RWPE2 (cell line): Measurements from ENCODE around the gene ARFIP2.

Experiments used
- ATAC-seq: fragments of 200-7000 bp; cut with Tn5 transposase; 3 replicates; pipeline ENCODE4 v1.9.1; 2021; ENCODE audit warnings: low read depth
- DNase-seq: peaks from one replicate; pipeline ENCODE4 v3.0.0-alpha.2; 2020; ENCODE audit warnings: low spot score
- H3K27ac ChIP-seq: fragments of 450-650 bp; 2 replicates; pipeline ENCODE4 v1.5.1; 2017; ENCODE audit warnings: mild to moderate bottlenecking; ENCODE audit not compliant: poor library complexity, severe bottlenecking
- H3K27me3 ChIP-seq: fragments of 250-450 bp; sonication (Bioruptor Pico); 2 replicates; pipeline ENCODE4 v1.5.1; 2021; ENCODE audit warnings: mild to moderate bottlenecking, moderate library complexity; ENCODE audit not compliant: insufficient read depth, poor library complexity, severe bottlenecking
- H3K36me3 ChIP-seq: fragments of 250-450 bp; sonication (Bioruptor Pico); 2 replicates; pipeline ENCODE4 v1.5.1; 2020; ENCODE audit warnings: low read depth, mild to moderate bottlenecking, moderate library complexity
- H3K4me1 ChIP-seq: fragments of 250-450 bp; sonication (Bioruptor Pico); 2 replicates; pipeline ENCODE4 v1.5.1; 2021; ENCODE audit warnings: mild to moderate bottlenecking, moderate library complexity; ENCODE audit not compliant: insufficient read depth, poor library complexity, severe bottlenecking
- H3K4me3 ChIP-seq: fragments of 250-450 bp; sonication (Bioruptor Pico); 2 replicates; pipeline ENCODE4 v1.5.1; 2021; ENCODE audit warnings: mild to moderate bottlenecking, moderate library complexity; ENCODE audit not compliant: severe bottlenecking
- H3K9me3 ChIP-seq: fragments of 250-450 bp; sonication (Bioruptor Pico); 2 replicates; pipeline ENCODE4 v1.5.1; 2021; ENCODE audit warnings: mild to moderate bottlenecking, moderate library complexity; ENCODE audit not compliant: severe bottlenecking
- TF ChIP-seq, protein P1 (sequence below): fragments of 450-650 bp; IDR thresholded peaks from one replicate; pipeline ENCODE4 v1.5.1; 2017; ENCODE audit warnings: mild to moderate bottlenecking, moderate library complexity; ENCODE audit not compliant: poor library complexity, severe bottlenecking

ARFIP2 gene

DNA sequence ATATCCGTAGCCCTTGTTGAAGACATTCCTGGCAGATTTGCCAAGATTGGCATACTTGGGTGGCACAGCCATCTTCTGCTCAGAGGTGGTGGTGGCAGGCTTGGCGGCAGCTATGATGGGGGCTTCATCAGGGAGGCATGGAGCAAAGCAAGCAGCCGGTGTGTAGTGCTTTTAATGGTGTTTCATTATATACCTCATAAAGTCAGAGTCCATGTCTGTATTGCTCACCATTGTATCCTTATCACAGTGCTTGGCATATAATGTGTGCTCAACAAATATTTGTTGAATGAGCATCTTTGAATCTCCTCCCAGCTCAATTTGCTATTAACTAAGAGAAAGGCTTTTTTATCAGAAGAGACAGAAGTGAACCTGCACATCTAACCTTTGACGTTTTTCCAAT lies 8.2 kb upstream of the ARFIP2 start:
- H3K36me3 ChIP-seq, result peaks cover 73% of the 10 kb centered on the region
- no peaks in the 10 kb centered on the region for H3K9me3 ChIP-seq
- TF ChIP-seq, protein P1, sequence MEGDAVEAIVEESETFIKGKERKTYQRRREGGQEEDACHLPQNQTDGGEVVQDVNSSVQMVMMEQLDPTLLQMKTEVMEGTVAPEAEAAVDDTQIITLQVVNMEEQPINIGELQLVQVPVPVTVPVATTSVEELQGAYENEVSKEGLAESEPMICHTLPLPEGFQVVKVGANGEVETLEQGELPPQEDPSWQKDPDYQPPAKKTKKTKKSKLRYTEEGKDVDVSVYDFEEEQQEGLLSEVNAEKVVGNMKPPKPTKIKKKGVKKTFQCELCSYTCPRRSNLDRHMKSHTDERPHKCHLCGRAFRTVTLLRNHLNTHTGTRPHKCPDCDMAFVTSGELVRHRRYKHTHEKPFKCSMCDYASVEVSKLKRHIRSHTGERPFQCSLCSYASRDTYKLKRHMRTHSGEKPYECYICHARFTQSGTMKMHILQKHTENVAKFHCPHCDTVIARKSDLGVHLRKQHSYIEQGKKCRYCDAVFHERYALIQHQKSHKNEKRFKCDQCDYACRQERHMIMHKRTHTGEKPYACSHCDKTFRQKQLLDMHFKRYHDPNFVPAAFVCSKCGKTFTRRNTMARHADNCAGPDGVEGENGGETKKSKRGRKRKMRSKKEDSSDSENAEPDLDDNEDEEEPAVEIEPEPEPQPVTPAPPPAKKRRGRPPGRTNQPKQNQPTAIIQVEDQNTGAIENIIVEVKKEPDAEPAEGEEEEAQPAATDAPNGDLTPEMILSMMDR, result no peak
- no peaks in the 10 kb centered on the region for H3K4me1 ChIP-seq
- ATAC-seq, result no peak
- no peak for DNase-seq
- H3K4me3 ChIP-seq, result no peak overlapping the region
- H3K27ac ChIP-seq, result no peak overlapping the region
- H3K27me3 ChIP-seq, result no peaks in the 10 kb centered on the region

DNA sequence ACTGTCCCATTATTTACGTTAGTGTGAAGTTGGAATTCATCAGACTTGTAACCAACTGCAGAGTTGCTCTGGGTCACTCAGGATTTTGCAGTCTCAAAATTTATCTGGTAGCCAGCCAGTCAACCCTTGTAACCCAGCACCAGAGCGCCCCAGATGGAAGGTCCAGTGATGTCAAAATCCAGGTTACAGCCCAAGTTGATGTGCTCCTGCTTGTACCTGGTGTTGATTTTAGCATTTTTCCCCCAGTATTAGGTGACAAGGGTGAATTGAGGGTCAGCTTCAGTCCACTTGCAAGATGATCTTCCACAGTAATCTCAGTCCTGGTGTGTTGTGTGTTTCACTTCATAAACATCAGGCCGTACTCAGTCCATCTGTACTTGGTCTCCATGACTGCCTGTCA lies 7.7 kb upstream of the ARFIP2 start:
- no peak overlapping the region for H3K4me3 ChIP-seq
- no peak for DNase-seq
- peaks cover 74% of the 10 kb centered on the region for H3K36me3 ChIP-seq
- no peak overlapping the region for H3K27ac ChIP-seq
- no peaks in the 10 kb centered on the region for H3K27me3 ChIP-seq
- H3K4me1 ChIP-seq, result no peaks in the 10 kb centered on the region
- no peaks in the 10 kb centered on the region for H3K9me3 ChIP-seq
- TF ChIP-seq, protein P1, result no peak
- ATAC-seq, result no peak

DNA sequence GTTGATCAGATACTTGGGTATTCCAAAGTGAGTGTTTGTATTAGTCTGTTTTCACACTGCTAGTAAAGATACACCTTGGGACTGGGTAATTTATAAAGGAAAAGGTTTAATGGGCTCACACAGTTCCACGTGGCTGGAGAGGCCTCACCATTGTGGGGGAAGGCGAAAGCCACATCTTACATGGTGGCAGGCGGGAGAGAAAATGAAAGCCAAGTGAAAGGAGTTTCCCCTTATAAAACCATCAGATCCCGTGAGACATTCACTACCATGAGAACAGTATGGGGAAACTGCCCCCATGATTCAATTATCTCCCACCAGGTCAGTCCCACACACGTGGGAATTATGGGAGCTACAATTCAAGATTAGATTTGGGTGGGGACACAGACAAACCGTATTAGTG lies 7.2 kb upstream of the ARFIP2 start:
- no peaks in the 10 kb centered on the region for H3K4me1 ChIP-seq
- TF ChIP-seq, protein P1, result no peak
- H3K27ac ChIP-seq, result no peak overlapping the region
- no peak for ATAC-seq
- no peaks in the 10 kb centered on the region for H3K27me3 ChIP-seq
- H3K36me3 ChIP-seq, result peaks cover 74% of the 10 kb centered on the region
- no peaks in the 10 kb centered on the region for H3K9me3 ChIP-seq
- H3K4me3 ChIP-seq, result no peak overlapping the region
- no peak for DNase-seq

DNA sequence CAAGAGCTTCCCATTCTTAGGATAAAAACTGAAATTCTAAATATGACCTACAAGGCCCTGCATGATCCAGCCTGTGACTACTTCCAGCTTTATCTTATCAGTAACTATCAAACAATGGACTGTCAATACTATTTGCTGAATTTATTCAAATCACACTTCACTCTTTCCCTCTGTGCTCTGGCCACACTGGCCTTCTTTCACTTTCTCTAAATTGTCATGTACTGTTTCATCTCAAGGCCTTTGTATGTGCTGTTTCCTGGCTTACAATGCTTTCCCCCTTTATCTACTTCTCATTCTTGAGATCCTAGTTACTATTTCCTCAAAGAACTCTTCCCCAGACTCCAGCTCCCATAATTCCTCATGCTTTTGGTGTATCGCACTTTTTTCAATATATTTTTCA lies 5.8 kb upstream of the ARFIP2 start:
- Histone ChIP-seq H3K4me3 (no peak overlapping the region), H3K27ac (no peak overlapping the region), H3K4me1 (peaks cover 6% of the 10 kb centered on the region), H3K36me3 (peaks cover 74% of the 10 kb centered on the region), H3K9me3 (no peaks in the 10 kb centered on the region), H3K27me3 (no peaks in the 10 kb centered on the region)
- TF ChIP-seq, protein P1, result no peak
- ATAC-seq (no peak), DNase-seq (no peak)

DNA sequence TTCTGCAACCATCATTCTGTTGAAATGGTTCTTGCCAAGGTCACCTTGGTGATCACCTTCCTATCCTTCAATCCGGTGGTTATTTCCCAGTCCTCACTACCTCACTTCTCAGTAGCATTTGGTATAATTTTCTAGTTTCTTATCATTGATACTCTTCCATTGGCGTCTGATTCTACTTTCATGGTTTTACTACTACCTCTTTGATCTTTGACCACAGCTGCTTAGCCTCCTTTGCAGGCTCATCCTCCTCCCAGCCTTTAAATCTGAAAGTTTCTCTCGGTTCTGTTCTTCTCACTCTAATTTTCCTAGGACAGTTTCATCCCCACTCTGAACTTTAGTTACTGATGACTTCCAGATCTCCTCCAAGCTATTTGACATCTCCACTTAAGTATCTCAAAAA lies 5.1 kb upstream of the ARFIP2 start:
- Histone ChIP-seq H3K27me3 (no peaks in the 10 kb centered on the region), H3K36me3 (peaks cover 68% of the 10 kb centered on the region), H3K4me3 (no peak overlapping the region), H3K9me3 (no peaks in the 10 kb centered on the region), H3K4me1 (peaks cover 6% of the 10 kb centered on the region), H3K27ac (no peak overlapping the region)
- ATAC-seq (no peak), DNase-seq (no peak)
- TF ChIP-seq, protein P1, result no peak
